ENCODE measurements around the gene HSP90AA1. TPM values are rescaled to one million over a fixed set of nuclear protein-coding genes. Genes with fewer than 3 reads are reported as not detected.

HSP90AA1 gene
- total and polyA plus RNA-seq, 2 donors (not counting 1 experiment from before 2014, with no cell fraction given): 342 to 493 TPM

DNA sequence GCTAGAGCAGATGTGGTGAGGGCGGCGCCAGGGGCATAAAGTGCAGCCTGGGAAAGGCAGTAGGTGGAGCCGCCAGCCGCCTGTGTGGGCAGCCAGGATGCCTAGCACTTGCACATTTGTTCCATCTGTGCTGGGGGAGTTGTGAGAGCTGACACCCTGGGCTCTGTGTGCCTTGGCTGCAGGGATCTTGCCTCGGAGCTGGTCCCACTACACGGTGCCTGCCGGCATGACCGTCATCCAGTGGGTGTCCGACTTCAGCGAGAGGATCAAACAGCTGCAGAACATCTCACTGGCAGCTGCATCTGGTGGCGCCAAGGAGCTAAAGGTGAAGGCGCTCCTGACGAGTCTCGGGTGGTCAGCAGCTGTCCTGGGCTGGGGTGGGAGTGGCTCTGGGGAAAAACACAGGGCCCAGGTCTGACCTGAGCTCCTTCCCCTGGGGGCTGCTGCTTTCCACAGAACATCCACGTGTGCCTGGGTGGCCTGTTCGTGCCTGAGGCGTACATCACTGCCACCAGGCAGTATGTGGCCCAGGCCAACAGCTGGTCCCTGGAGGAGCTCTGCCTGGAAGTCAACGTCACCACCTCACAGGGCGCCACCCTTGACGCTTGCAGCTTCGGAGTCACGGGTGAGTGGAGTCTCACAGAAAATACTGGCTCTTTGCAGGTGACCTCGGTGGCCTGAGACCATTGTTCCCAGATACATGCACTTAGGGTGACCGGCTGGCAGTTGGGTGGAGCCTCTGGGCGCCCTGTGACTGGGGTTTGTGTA, 37.4 kb downstream of the HSP90AA1 start:
- peak overlapping the region; percentile 63 for H3K27ac ChIP-seq (ENCODE audit: insufficient read depth, low read length)
- peak in 1 of 2 donors; percentile 31 for DNase-seq (ENCODE audit: low read depth in 2 of 2)

DNA sequence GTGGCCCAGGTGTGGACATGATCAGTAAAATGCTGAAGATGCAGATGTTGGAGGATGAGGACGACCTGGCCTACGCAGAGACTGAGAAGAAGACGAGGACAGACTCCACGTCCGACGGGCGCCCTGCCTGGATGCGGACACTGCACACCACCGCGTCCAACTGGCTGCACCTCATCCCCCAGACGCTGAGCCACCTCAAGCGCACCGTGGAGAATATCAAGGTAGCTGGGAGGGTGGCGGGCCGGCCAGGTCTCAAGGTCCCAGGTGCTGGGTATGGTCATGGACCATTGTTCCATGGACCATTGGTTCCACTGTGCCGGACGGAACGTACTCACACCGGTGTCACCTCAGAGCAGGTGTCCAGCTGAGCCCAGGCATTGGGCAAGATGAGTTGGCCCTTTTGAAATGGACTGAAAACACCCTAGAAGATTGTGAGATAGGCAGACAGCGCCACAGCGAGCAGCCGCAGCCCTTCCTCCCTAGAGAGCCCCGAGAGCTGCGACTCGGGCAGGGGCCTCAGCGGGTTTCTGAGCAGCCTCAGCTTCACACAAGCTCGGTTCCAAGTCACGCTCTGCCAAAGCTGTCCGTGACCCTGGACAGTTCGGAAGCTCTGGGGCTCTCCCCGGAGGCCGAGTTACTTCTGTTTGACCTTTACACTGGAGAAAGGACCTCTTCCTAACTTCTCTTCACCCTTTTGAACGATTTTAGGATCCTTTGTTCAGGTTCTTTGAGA, 38.9 kb downstream of the HSP90AA1 start:
- Histone ChIP-seq H3K27ac (ENCODE audit: insufficient read depth, low read length) (no peak overlapping the region), H3K36me3 (ENCODE audit: control insufficient read depth, insufficient read depth, low read length) (peaks cover 51% of the 10 kb centered on the region), H3K4me3 (replicated peaks in 1 of 4; ENCODE audit: control extremely low read depth in 1 of 4, insufficient read depth in 1 of 4, low read depth in 3 of 4, low read length in 4 of 4) (no peak overlapping the region), H2AFZ (ENCODE audit: low read length) (no peak overlapping the region), H4K20me1 (ENCODE audit: control insufficient read depth, extremely low read depth, insufficient read depth, low read length) (peaks cover 3% of the 10 kb centered on the region), H3K4me1 (ENCODE audit: control insufficient read depth, extremely low read depth, insufficient read depth, low read length) (peaks cover 4% of the 10 kb centered on the region), H3K27me3 (ENCODE audit: control insufficient read depth, insufficient read depth, low read length) (no peaks in the 10 kb centered on the region), H3K4me2 (ENCODE audit: extremely low read depth, insufficient read depth, low read length) (no peak overlapping the region), H3K9me3 (ENCODE audit: control insufficient read depth, insufficient read depth, low read depth, low read length) (no peaks in the 10 kb centered on the region), H3K79me2 (ENCODE audit: control insufficient read depth, insufficient read depth, low read length) (no peaks in the 10 kb centered on the region), H3K9ac (ENCODE audit: insufficient read depth, low read length) (no peak overlapping the region)
- TF ChIP-seq EZH2 (IDR thresholded peaks at IDR 0.05; ENCODE audit: low read length, missing control alignments) (no peak), CTCF (conservative IDR thresholded peaks at IDR 0.05 in 1 of 2, IDR thresholded peaks at IDR 0.05 in 1 of 2; ENCODE audit: low read depth in 1 of 2, low read length in 2 of 2) (no peak)
- no peak for DNase-seq (ENCODE audit: low read depth in 2 of 2)

More for the DNA sequence above, 37.4 kb downstream of the HSP90AA1 start:
- Histone ChIP-seq H3K4me2 (ENCODE audit: extremely low read depth, insufficient read depth, low read length) (no peak overlapping the region), H3K9me3 (ENCODE audit: control insufficient read depth, insufficient read depth, low read depth, low read length) (no peaks in the 10 kb centered on the region), H3K36me3 (ENCODE audit: control insufficient read depth, insufficient read depth, low read length) (peaks cover 45% of the 10 kb centered on the region), H3K4me3 (replicated peaks in 1 of 4; ENCODE audit: control extremely low read depth in 1 of 4, insufficient read depth in 1 of 4, low read depth in 3 of 4, low read length in 4 of 4) (no peak overlapping the region), H2AFZ (ENCODE audit: low read length) (no peak overlapping the region), H4K20me1 (ENCODE audit: control insufficient read depth, extremely low read depth, insufficient read depth, low read length) (peaks cover 3% of the 10 kb centered on the region), H3K4me1 (ENCODE audit: control insufficient read depth, extremely low read depth, insufficient read depth, low read length) (peaks cover 4% of the 10 kb centered on the region), H3K27me3 (ENCODE audit: control insufficient read depth, insufficient read depth, low read length) (no peaks in the 10 kb centered on the region), H3K9ac (ENCODE audit: insufficient read depth, low read length) (no peak overlapping the region), H3K79me2 (ENCODE audit: control insufficient read depth, insufficient read depth, low read length) (no peaks in the 10 kb centered on the region)
- TF ChIP-seq CTCF (conservative IDR thresholded peaks at IDR 0.05 in 1 of 2, IDR thresholded peaks at IDR 0.05 in 1 of 2; ENCODE audit: low read depth in 1 of 2, low read length in 2 of 2) (no peak), EZH2 (IDR thresholded peaks at IDR 0.05; ENCODE audit: low read length, missing control alignments) (no peak)
